HepG2 (cell line): ENCODE measurements around the gene DPEP2NB.

ENCODE experiments used
- POLR2A ChIP-seq, 2 experiments: IDR thresholded peaks; 2 replicates each; pipeline ENCODE4 v1.6.1; 2011; ENCODE audit warnings: low read depth in 2 of 2, low read length in 2 of 2, mild to moderate bottlenecking in 1 of 2, moderate library complexity in 1 of 2; ENCODE audit not compliant: insufficient read depth in 1 of 2
- RBAK ChIP-seq: sonication (generic); formaldehyde crosslinking; IDR thresholded peaks from 2 replicates; pipeline ENCODE4 v1.5.1; 2020; ENCODE audit warnings: mild to moderate bottlenecking, missing genetic modification reagents
- TCF12 ChIP-seq, 2 experiments: fragments of 450-650 bp in 1 of 2; sonication (generic) in 1 of 2; formaldehyde crosslinking in 1 of 2; IDR thresholded peaks; 2 replicates each; pipeline versions ENCODE4 v1.6.1 to v1.8.0; 2017 to 2022; ENCODE audit warnings: antibody characterized with exemption in 1 of 2, mild to moderate bottlenecking in 1 of 2, missing genetic modification reagents in 1 of 2, moderate library complexity in 1 of 2
- ZBTB7B ChIP-seq: sonication (generic); formaldehyde crosslinking; IDR thresholded peaks from 2 replicates; pipeline ENCODE4 v1.4.0; 2020; ENCODE audit warnings: missing genetic modification reagents
- ZFP1 ChIP-seq: IDR thresholded peaks from 2 replicates; pipeline ENCODE4 v1.6.1; 2016
- ZMYM3 ChIP-seq: sonication (generic); formaldehyde crosslinking; IDR thresholded peaks from 2 replicates; pipeline ENCODE4 v1.5.1; 2020; ENCODE audit warnings: mild to moderate bottlenecking, missing genetic modification reagents
- ZNF546 ChIP-seq: sonication (generic); formaldehyde crosslinking; conservative IDR thresholded peaks from 2 replicates; pipeline ENCODE4 v1.8.1; 2023; ENCODE audit warnings: mild to moderate bottlenecking, missing genetic modification reagents
- TF ChIP-seq, protein P1 (sequence below): sonication (generic); formaldehyde crosslinking; IDR thresholded peaks from 2 replicates; pipeline ENCODE4 v1.5.0; 2020; ENCODE audit warnings: mild to moderate bottlenecking, missing genetic modification reagents, moderate library complexity

DNA sequence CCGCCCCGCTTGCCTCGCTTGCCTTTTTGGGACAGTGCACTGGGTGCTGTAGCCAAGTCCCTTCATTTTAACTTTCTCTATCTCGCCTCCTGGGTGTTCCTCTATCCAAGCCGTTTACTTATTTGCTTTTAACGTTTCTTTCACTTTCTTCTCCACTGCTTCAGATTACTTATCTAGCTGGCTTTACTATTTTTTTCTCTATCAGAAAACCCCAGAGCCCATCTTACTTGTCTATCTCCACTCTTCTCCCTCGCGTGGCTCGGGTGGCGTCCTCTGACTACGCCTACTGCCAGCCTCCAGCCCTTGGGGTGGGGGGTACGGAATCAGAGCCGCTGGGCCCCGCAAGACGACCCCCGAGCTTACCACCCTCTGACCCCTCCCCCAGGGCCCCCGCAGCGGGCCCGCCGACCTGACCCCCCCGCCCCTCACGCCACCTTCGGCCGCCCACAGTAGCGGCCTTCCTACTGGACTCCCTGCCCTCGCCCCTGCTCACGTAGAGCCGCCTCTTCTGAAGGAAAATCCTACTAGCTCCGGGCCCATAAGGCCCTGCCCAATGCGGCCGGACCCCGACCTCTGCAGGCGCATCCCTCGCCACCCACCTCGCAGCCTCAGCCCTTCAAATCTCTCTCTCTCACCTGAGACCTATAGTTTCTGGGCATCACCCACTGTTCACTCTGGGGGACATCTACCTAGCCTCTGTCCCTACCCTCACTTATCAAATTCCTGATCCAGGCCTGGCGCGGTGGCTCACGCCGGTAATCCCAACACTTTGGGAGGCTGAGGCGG lies 46.3 kb downstream of the DPEP2NB start:
- no peak for TF ChIP-seq ZNF546
- TF ChIP-seq, protein P1, sequence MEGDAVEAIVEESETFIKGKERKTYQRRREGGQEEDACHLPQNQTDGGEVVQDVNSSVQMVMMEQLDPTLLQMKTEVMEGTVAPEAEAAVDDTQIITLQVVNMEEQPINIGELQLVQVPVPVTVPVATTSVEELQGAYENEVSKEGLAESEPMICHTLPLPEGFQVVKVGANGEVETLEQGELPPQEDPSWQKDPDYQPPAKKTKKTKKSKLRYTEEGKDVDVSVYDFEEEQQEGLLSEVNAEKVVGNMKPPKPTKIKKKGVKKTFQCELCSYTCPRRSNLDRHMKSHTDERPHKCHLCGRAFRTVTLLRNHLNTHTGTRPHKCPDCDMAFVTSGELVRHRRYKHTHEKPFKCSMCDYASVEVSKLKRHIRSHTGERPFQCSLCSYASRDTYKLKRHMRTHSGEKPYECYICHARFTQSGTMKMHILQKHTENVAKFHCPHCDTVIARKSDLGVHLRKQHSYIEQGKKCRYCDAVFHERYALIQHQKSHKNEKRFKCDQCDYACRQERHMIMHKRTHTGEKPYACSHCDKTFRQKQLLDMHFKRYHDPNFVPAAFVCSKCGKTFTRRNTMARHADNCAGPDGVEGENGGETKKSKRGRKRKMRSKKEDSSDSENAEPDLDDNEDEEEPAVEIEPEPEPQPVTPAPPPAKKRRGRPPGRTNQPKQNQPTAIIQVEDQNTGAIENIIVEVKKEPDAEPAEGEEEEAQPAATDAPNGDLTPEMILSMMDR (CRISPR knock-in tag): peak; percentile 55
- peak; percentile 52; the same call in 1 of the 2 replicates for TF ChIP-seq ZBTB7B (CRISPR knock-in tag)
- no peak for TF ChIP-seq TCF12 (IDR thresholded peaks at IDR 0.05)
- no peak for TF ChIP-seq TCF12 (CRISPR knock-in tag; IDR thresholded peaks at IDR 0.05)
- TF ChIP-seq POLR2A (IDR thresholded peaks at IDR 0.05; ENCODE audit: insufficient read depth in 1 of 2, low read depth in 2 of 2, low read length in 2 of 2): peak in 1 of 2 experiments; percentile 72; a peak in 1 of 4 replicates
- TF ChIP-seq RBAK (CRISPR knock-in tag): no peak
- no peak for TF ChIP-seq ZFP1 (CRISPR knock-in tag)
- TF ChIP-seq ZMYM3: peak; percentile 91
